ENCODE measurements around the gene HINT3. TPM values are rescaled to one million over a fixed set of nuclear protein-coding genes. Genes with fewer than 3 reads are reported as not detected.

Gene HINT3
- total and polyA plus RNA-seq, 2 of the 13 experiments (the other 11 are each of a cell fraction or from before 2014, with no cell fraction given): 3.1 to 22.8 TPM

Small RNAs within 50 kb of the gene (small RNA-seq; reads per million reads assigned to genes)
- 0 reads per million in 3 experiments for gene RNA5SP216 (ENCODE audit: insufficient read depth in 2 of 3, insufficient read length in 3 of 3, low read depth in 2 of 3, low replicate concordance in 1 of 3)

Other genes starting within 250 kb of the HINT3 start
- 0.04 TPM in 1 of 2 replicates, not detected in the other for gene HEY2, start 207.1 kb upstream of the HINT3 start, total RNA-seq (2016; rRNA removed; fragmentation: Illumina TruSeq; extraction: Trizol)
- 0.04 and 0.05 TPM in 2 replicates for gene HEY2, start 207.1 kb upstream of the HINT3 start, polyA plus RNA-seq (2011; rRNA removed)
- gene NCOA7, start 165.8 kb upstream of the HINT3 start, total RNA-seq (2016; rRNA removed; fragmentation: Illumina TruSeq; extraction: Trizol): 13.6 and 24.3 TPM in 2 replicates
- 18.7 and 20.8 TPM in 2 replicates for gene NCOA7, start 165.8 kb upstream of the HINT3 start, polyA plus RNA-seq (2011; rRNA removed)
- gene TRMT11, start 29.8 kb downstream of the HINT3 start, total RNA-seq (2016; rRNA removed; fragmentation: Illumina TruSeq; extraction: Trizol): 66.0 and 81.9 TPM in 2 replicates
- gene TRMT11, start 29.8 kb downstream of the HINT3 start, polyA plus RNA-seq (2011; rRNA removed): 31.9 and 42.2 TPM in 2 replicates